ENCODE results near the gene PRKCQ.

Gene PRKCQ

GRCh38 chr10:6597478-6597877 is 17.4 kb upstream of the PRKCQ start:
- H3K4me3 ChIP-seq (ENCODE audit: low read depth, low read length) = no peak overlapping the region
- TF ChIP-seq CTCF (IDR thresholded peaks at IDR 0.05; ENCODE audit: low read depth, low read length) = no peak

GRCh38 chr10:6595499-6595898 is 15.4 kb upstream of the PRKCQ start:
- no peak for TF ChIP-seq CTCF (IDR thresholded peaks at IDR 0.05; ENCODE audit: low read depth, low read length)

DNA sequence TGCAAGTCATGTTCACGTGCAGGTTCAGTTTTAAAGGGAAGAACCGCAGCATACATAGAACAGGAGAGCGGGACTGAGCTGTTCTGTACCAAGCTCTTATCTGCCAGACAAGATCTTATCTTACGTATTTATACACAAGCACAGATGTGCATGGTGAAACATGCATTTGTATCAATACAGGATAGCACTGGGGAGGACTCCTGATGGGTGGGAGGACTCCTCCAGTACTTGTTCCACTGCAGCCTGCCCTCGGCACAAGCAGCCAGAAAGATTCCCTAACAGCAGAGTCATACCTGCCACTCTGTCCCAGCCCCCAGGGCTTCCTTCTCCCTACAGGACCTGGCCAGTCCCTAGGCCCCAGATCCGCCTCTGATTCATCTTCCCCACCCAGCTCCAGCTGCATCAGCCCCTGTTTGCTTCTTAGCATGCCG is 13.2 kb upstream of the PRKCQ start:
- no peak overlapping the region for H3K4me3 ChIP-seq (ENCODE audit: low read depth, low read length)
- no peak for TF ChIP-seq CTCF (IDR thresholded peaks at IDR 0.05; ENCODE audit: low read depth, low read length)

More at GRCh38 chr10:6595499-6595898, 15.4 kb upstream of the PRKCQ start:
- no peak overlapping the region for H3K4me3 ChIP-seq (ENCODE audit: low read depth, low read length)

DNA sequence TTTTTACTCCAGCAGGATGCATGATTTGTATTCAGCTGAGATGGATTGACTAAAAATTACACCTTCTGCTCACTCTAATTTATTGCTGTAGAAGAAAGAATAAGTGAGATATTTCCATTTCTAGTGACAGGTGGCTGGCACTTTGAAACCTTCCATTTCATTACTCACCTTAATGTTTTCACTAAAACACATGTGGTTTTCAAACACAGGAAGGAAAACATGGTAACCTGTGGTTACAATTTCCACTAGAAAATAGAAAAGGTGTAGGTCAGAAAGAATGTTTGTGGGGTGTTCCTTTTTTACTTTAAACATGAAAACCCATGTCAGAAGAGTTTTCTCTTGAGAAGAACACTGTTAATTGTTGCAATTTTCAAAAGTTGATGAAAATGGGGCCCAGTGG is 12.0 kb upstream of the PRKCQ start:
- TF ChIP-seq CTCF (IDR thresholded peaks at IDR 0.05; ENCODE audit: low read depth, low read length) = no peak
- H3K4me3 ChIP-seq (ENCODE audit: low read depth, low read length) = no peak overlapping the region

- TF ChIP-seq CTCF (IDR thresholded peaks at IDR 0.05; ENCODE audit: low read depth, low read length) = no peak
- H3K4me3 ChIP-seq (ENCODE audit: low read depth, low read length) = no peak overlapping the region
Measured at GRCh38 chr10:6591668-6592067, 11.6 kb upstream of the PRKCQ start.

DNA sequence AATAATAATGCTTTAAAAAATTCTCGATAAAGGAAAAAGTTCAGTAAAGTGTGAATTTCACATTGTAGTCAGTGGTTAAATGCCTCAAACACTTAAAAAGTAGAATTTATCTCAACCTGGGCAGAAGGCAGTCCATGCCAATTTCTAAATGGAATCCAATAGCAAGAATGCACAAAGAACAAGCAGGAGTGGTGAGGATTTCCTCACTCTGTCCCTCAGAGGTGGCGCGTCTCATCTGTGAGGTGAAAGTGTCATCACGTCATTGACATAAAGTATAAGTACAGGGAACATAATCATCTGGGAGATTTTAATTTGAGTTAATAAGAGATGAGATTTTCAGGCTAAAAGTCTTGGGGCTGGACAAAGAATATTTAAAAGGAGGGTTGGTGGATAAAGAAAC is 10.0 kb upstream of the PRKCQ start:
- no peak for TF ChIP-seq CTCF (IDR thresholded peaks at IDR 0.05; ENCODE audit: low read depth, low read length)
- H3K4me3 ChIP-seq (ENCODE audit: low read depth, low read length) = no peak overlapping the region

- TF ChIP-seq CTCF (IDR thresholded peaks at IDR 0.05; ENCODE audit: low read depth, low read length) = no peak
- H3K4me3 ChIP-seq (ENCODE audit: low read depth, low read length) = no peak overlapping the region
Measured at GRCh38 chr10:6589287-6590094, 9.4 kb upstream of the PRKCQ start.
